HEK293 (cell line): ENCODE measurements around the gene ENO2.

ENCODE experiments used
- CTCF ChIA-PET: fragments of 350-600 bp; formaldehyde crosslinking; extraction: SDS; loops from one replicate; lab custom pipeline; 2021; ENCODE audit warnings: antibody characterized with exemption; lab: Yijun Ruan, JAX
- POLR2A ChIA-PET: fragments of 300-600 bp; formaldehyde crosslinking; extraction: SDS; loops from one replicate; lab custom pipeline; 2020; ENCODE audit warnings: antibody characterized with exemption, inconsistent platforms; lab: Yijun Ruan, JAX
- H3K27ac ChIP-seq: fragments of 200-500 bp; sonication (Bioruptor generic); 2 replicates; pipeline ENCODE4 v1.5.1; 2014; ENCODE audit warnings: low read depth, low read length, control low read depth, inconsistent platforms; ENCODE audit errors: extremely low read depth
- H3K36me3 ChIP-seq, 2 experiments: fragments of 200-500 bp in 1 of 2; sonication (Bioruptor generic) in 1 of 2; 1 replicate in 1 of 2; 2 replicates in 1 of 2; pipeline ENCODE4 v1.5.1; 2014 to 2017; ENCODE audit warnings: inconsistent platforms in 2 of 2, low read length in 2 of 2; ENCODE audit not compliant: control insufficient read depth in 2 of 2, insufficient read depth in 1 of 2
- H3K4me1 ChIP-seq: fragments of 200-500 bp; sonication (Bioruptor generic); 2 replicates; pipeline ENCODE4 v1.5.1; 2014; ENCODE audit warnings: mild to moderate bottlenecking, low read length, inconsistent platforms; ENCODE audit not compliant: control insufficient read depth, insufficient read depth
- H3K4me3 ChIP-seq: 2 replicates; pipeline ENCODE4 v1.5.1; 2011; ENCODE audit warnings: low read depth, mild to moderate bottlenecking, control low read depth, low read length, moderate library complexity
- H3K9me3 ChIP-seq: fragments of 200-500 bp; sonication (Bioruptor generic); 2 replicates; pipeline ENCODE4 v1.5.1; 2014; ENCODE audit warnings: low read depth, low read length, inconsistent platforms; ENCODE audit not compliant: control insufficient read depth, insufficient read depth
- FEZF1 ChIP-seq: fragments of 450-650 bp; formaldehyde crosslinking; IDR thresholded peaks from 2 replicates; pipeline ENCODE4 v1.5.1; 2016; ENCODE audit warnings: missing biosample characterization, missing genetic modification characterization
- GLI4 ChIP-seq: fragments of 450-650 bp; formaldehyde crosslinking; IDR thresholded peaks from 2 replicates; pipeline ENCODE4 v1.5.1; 2016; ENCODE audit warnings: missing biosample characterization, missing genetic modification characterization
- GLIS2 ChIP-seq: fragments of 450-650 bp; formaldehyde crosslinking; IDR thresholded peaks from 2 replicates; pipeline ENCODE4 v1.5.1; 2016; ENCODE audit warnings: missing biosample characterization, missing genetic modification characterization
- OVOL3 ChIP-seq: fragments of 450-650 bp; formaldehyde crosslinking; IDR thresholded peaks from 2 replicates; pipeline ENCODE4 v1.5.1; 2016; ENCODE audit warnings: missing biosample characterization, missing genetic modification characterization
- SP2 ChIP-seq: fragments of 450-650 bp; formaldehyde crosslinking; IDR thresholded peaks from 2 replicates; pipeline ENCODE4 v1.5.1; 2016; ENCODE audit warnings: missing biosample characterization, missing genetic modification characterization
- ZFP41 ChIP-seq: fragments of 450-650 bp; formaldehyde crosslinking; IDR thresholded peaks from 2 replicates; pipeline ENCODE4 v1.5.1; 2016; ENCODE audit warnings: missing biosample characterization, missing genetic modification characterization, borderline replicate concordance
- ZNF114 ChIP-seq: fragments of 450-650 bp; formaldehyde crosslinking; IDR thresholded peaks from 2 replicates; pipeline ENCODE4 v1.5.0; 2017; ENCODE audit warnings: missing biosample characterization, missing genetic modification characterization
- ZNF175 ChIP-seq: fragments of 450-650 bp; formaldehyde crosslinking; IDR thresholded peaks from 2 replicates; pipeline ENCODE4 v1.5.1; 2016; ENCODE audit warnings: missing biosample characterization, missing genetic modification characterization
- ZNF2 ChIP-seq: fragments of 450-650 bp; formaldehyde crosslinking; IDR thresholded peaks from 2 replicates; pipeline ENCODE4 v1.5.1; 2016; ENCODE audit warnings: missing biosample characterization, missing genetic modification characterization
- ZNF24 ChIP-seq: fragments of 450-650 bp; formaldehyde crosslinking; IDR thresholded peaks from 2 replicates; pipeline ENCODE4 v1.5.1; 2016; ENCODE audit warnings: missing biosample characterization, missing genetic modification characterization
- ZNF248 ChIP-seq: fragments of 450-650 bp; formaldehyde crosslinking; IDR thresholded peaks from 2 replicates; pipeline ENCODE4 v1.5.1; 2017; ENCODE audit warnings: missing biosample characterization, missing genetic modification characterization
- ZNF266 ChIP-seq: fragments of 450-650 bp; formaldehyde crosslinking; IDR thresholded peaks from 2 replicates; pipeline ENCODE4 v1.5.1; 2016; ENCODE audit warnings: missing biosample characterization, missing genetic modification characterization, low read depth
- ZNF335 ChIP-seq: fragments of 450-650 bp; formaldehyde crosslinking; conservative IDR thresholded peaks from 2 replicates; pipeline ENCODE4 v1.5.1; 2016; ENCODE audit warnings: missing biosample characterization, missing genetic modification characterization
- ZNF501 ChIP-seq: fragments of 450-650 bp; formaldehyde crosslinking; IDR thresholded peaks from 2 replicates; pipeline ENCODE4 v1.5.1; 2016; ENCODE audit warnings: missing biosample characterization, missing genetic modification characterization
- ZNF521 ChIP-seq: fragments of 450-650 bp; formaldehyde crosslinking; IDR thresholded peaks from 2 replicates; pipeline ENCODE4 v1.5.1; 2017; ENCODE audit warnings: missing biosample characterization, mild to moderate bottlenecking, missing genetic modification characterization
- ZNF596 ChIP-seq: fragments of 450-650 bp; IDR thresholded peaks from 2 replicates; pipeline ENCODE4 v1.5.0; 2018; ENCODE audit warnings: missing biosample characterization, mild to moderate bottlenecking, missing genetic modification characterization, moderate library complexity
- ZNF658 ChIP-seq: fragments of 450-650 bp; formaldehyde crosslinking; IDR thresholded peaks from 2 replicates; pipeline ENCODE4; 2016; ENCODE audit warnings: missing biosample characterization, missing genetic modification characterization
- ZNF707 ChIP-seq: fragments of 450-650 bp; formaldehyde crosslinking; IDR thresholded peaks from 2 replicates; pipeline ENCODE4 v1.5.1; 2016; ENCODE audit warnings: missing biosample characterization, missing genetic modification characterization
- TF ChIP-seq, protein P1 (sequence below): fragments of 450-650 bp; formaldehyde crosslinking; IDR thresholded peaks from 2 replicates; pipeline ENCODE4 v1.5.1; 2017; ENCODE audit warnings: missing biosample characterization, missing genetic modification characterization
- TF ChIP-seq, protein P2 (sequence below): fragments of 450-650 bp; formaldehyde crosslinking; IDR thresholded peaks from 2 replicates; pipeline ENCODE4 v1.5.1; 2017; ENCODE audit warnings: missing biosample characterization, missing genetic modification characterization
- TF ChIP-seq, protein P3 (sequence below): fragments of 450-650 bp; IDR thresholded peaks from 2 replicates; pipeline ENCODE4 v1.5.1; 2018; ENCODE audit warnings: missing biosample characterization, missing genetic modification characterization
- TF ChIP-seq, protein P4 (sequence below): fragments of 450-650 bp; formaldehyde crosslinking; IDR thresholded peaks from 2 replicates; pipeline ENCODE4 v1.5.1; 2016; ENCODE audit warnings: missing biosample characterization, missing genetic modification characterization
- TF ChIP-seq, protein P5 (sequence below): fragments of 450-650 bp; formaldehyde crosslinking; IDR thresholded peaks from 2 replicates; pipeline ENCODE4 v1.5.1; 2016; ENCODE audit warnings: missing biosample characterization, missing genetic modification characterization

Gene ENO2

DNA sequence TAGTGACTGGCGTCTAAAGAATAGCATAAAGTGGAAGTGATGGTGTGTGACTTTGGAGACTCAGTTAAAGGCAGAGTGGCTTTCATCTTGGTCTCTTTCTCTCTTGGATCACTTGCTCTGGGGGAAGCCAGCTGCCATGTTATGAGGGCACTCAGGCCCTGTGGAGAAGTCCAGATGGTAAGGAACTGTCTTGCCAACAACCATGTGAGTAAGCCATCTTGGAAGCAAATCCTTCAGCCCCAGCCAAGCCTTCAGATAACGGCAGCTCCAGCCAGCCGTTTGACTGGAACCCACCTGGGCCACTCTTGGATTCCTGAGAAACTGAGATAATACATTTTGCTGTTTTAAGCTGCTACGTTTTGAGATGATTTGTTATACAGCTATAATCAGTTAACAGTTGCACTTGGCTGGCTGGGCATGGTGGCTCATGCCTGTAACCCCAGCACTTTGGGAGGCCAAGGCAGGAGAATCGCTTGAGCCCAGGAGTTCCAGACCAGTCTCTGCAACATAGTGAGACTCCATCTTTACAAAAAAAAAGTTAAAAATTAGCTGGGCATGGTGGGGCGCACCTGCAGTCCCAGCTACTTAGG is 17.4 kb upstream of the ENO2 start:
- ChIA-PET CTCF (interaction anchor here (0.5 to 1.8 kb wide), 5 partner anchors 9 to 265 kb away, joined by 3 to 10 read pairs (median 4); partner anchors contain the start of gene SPSB2), POLR2A (no interaction called here)
- Histone ChIP-seq H3K4me3 (no peak overlapping the region), H3K4me1 (0 out of 2 replicates have a peak, but pooled peaks cover 3% of the 10 kb centered on the region), H3K9me3 (no peaks in the 10 kb centered on the region), H3K27ac (no peak overlapping the region), H3K36me3 (no peaks in the 10 kb centered on the region)
- TF ChIP-seq, protein P1, sequence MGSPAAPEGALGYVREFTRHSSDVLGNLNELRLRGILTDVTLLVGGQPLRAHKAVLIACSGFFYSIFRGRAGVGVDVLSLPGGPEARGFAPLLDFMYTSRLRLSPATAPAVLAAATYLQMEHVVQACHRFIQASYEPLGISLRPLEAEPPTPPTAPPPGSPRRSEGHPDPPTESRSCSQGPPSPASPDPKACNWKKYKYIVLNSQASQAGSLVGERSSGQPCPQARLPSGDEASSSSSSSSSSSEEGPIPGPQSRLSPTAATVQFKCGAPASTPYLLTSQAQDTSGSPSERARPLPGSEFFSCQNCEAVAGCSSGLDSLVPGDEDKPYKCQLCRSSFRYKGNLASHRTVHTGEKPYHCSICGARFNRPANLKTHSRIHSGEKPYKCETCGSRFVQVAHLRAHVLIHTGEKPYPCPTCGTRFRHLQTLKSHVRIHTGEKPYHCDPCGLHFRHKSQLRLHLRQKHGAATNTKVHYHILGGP (tag by site-specific recombination): no peak
- no peak for TF ChIP-seq ZNF521 (tag by site-specific recombination)
- no peak for TF ChIP-seq ZNF658 (tag by site-specific recombination)
- TF ChIP-seq ZNF248 (tag by site-specific recombination): no peak
- no peak for TF ChIP-seq GLI4 (tag by site-specific recombination)
- TF ChIP-seq ZNF114 (tag by site-specific recombination): no peak
- no peak for TF ChIP-seq ZNF335 (tag by site-specific recombination)
- TF ChIP-seq, protein P2, sequence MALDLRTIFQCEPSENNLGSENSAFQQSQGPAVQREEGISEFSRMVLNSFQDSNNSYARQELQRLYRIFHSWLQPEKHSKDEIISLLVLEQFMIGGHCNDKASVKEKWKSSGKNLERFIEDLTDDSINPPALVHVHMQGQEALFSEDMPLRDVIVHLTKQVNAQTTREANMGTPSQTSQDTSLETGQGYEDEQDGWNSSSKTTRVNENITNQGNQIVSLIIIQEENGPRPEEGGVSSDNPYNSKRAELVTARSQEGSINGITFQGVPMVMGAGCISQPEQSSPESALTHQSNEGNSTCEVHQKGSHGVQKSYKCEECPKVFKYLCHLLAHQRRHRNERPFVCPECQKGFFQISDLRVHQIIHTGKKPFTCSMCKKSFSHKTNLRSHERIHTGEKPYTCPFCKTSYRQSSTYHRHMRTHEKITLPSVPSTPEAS: no peak
- no peak for TF ChIP-seq ZNF707 (tag by site-specific recombination)
- no peak for TF ChIP-seq ZNF501
- TF ChIP-seq ZNF596 (tag by site-specific recombination): no peak
- TF ChIP-seq OVOL3 (tag by site-specific recombination): no peak
- no peak for TF ChIP-seq ZFP41 (tag by site-specific recombination)

DNA sequence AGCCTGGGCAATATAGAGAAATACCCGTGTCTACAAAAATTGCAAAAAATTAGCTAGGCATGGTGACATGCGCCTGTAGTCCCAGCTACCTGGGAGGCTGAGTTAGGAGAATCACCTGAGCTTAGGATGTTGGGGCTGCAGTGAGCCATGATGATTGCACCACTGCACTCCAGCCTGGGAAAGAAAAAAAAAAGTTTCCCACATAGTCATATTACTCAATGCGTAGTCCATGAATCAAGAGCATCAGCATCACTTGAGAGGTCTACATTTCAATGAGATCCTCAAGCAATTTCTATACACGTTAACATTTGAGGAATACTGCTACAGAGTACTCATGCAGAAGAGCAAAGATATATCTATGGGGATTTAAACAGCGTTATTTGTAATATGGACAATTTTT is 15.0 kb upstream of the ENO2 start:
- CTCF ChIA-PET: interaction anchor here (0.8 to 1.7 kb wide), 2 partner anchors 16 to 29 kb away, joined by 3 to 5 read pairs; no protein-coding TSS in a partner anchor
- POLR2A ChIA-PET: no interaction called here
- H3K9me3 ChIP-seq: no peaks in the 10 kb centered on the region
- no peaks in the 10 kb centered on the region for H3K36me3 ChIP-seq
- H3K27ac ChIP-seq: no peak overlapping the region
- TF ChIP-seq GLIS2 (tag by site-specific recombination) (no peak), FEZF1 (tag by site-specific recombination) (no peak), ZNF266 (tag by site-specific recombination) (no peak), SP2 (no peak), ZNF175 (tag by site-specific recombination) (no peak), ZNF2 (no peak), ZNF24 (tag by site-specific recombination) (no peak)
- TF ChIP-seq, protein P3, sequence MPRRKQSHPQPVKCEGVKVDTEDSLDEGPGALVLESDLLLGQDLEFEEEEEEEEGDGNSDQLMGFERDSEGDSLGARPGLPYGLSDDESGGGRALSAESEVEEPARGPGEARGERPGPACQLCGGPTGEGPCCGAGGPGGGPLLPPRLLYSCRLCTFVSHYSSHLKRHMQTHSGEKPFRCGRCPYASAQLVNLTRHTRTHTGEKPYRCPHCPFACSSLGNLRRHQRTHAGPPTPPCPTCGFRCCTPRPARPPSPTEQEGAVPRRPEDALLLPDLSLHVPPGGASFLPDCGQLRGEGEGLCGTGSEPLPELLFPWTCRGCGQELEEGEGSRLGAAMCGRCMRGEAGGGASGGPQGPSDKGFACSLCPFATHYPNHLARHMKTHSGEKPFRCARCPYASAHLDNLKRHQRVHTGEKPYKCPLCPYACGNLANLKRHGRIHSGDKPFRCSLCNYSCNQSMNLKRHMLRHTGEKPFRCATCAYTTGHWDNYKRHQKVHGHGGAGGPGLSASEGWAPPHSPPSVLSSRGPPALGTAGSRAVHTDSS (tag by site-specific recombination): no peak
- TF ChIP-seq, protein P4, sequence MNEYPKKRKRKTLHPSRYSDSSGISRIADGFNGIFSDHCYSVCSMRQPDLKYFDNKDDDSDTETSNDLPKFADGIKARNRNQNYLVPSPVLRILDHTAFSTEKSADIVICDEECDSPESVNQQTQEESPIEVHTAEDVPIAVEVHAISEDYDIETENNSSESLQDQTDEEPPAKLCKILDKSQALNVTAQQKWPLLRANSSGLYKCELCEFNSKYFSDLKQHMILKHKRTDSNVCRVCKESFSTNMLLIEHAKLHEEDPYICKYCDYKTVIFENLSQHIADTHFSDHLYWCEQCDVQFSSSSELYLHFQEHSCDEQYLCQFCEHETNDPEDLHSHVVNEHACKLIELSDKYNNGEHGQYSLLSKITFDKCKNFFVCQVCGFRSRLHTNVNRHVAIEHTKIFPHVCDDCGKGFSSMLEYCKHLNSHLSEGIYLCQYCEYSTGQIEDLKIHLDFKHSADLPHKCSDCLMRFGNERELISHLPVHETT: no peak
- TF ChIP-seq, protein P5, sequence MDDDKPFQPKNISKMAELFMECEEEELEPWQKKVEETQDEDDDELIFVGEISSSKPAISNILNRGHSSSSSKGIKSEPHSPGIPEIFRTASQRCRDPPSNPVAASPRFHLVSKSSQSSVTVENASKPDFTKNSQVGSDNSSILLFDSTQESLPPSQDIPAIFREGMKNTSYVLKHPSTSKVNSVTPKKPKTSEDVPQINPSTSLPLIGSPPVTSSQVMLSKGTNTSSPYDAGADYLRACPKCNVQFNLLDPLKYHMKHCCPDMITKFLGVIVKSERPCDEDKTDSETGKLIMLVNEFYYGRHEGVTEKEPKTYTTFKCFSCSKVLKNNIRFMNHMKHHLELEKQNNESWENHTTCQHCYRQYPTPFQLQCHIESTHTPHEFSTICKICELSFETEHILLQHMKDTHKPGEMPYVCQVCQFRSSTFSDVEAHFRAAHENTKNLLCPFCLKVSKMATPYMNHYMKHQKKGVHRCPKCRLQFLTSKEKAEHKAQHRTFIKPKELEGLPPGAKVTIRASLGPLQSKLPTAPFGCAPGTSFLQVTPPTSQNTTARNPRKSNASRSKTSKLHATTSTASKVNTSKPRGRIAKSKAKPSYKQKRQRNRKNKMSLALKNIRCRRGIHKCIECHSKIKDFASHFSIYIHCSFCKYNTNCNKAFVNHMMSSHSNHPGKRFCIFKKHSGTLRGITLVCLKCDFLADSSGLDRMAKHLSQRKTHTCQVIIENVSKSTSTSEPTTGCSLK (tag by site-specific recombination): no peak
- TF ChIP-seq, all 188 proteins: peak for 0
- Histone ChIP-seq H3K4me3 (no peak overlapping the region), H3K4me1 (peaks cover 13% of the 10 kb centered on the region; the same call in 1 of the 2 replicates)
